Mesendoderm (in vitro differentiated cells): ENCODE results near the gene LRBA.
"Not testable (repeated sequence)": the region's sequence is repeated elsewhere in the genome, so short reads cannot be mapped to it uniquely, and the experiment has no call there.

Source experiments
- DNase-seq: peaks from one replicate; pipeline ENCODE4 v3.0.0; 2013
- H2AK5ac ChIP-seq: 2 replicates; pipeline ENCODE4 v1.6.1; 2013; ENCODE audit warnings: low read length, inconsistent platforms
- H2BK120ac ChIP-seq: 2 replicates; pipeline ENCODE4 v1.6.1; 2013; ENCODE audit warnings: low read depth, mild to moderate bottlenecking, low read length, moderate library complexity, mixed read lengths
- H2BK15ac ChIP-seq: replicated peaks from 2 replicates; pipeline ENCODE4 v1.6.1; 2013; ENCODE audit warnings: low read depth, mild to moderate bottlenecking, moderate library complexity
- H2BK5ac ChIP-seq: 2 replicates; pipeline ENCODE4 v1.6.1; 2013; ENCODE audit warnings: low read length, inconsistent platforms
- H3K18ac ChIP-seq: 2 replicates; pipeline ENCODE4 v1.6.1; 2013; ENCODE audit warnings: mild to moderate bottlenecking, low read length, mixed read lengths
- H3K23ac ChIP-seq: one replicate; pipeline ENCODE4 v1.6.1; 2013; ENCODE audit warnings: low read length
- H3K27ac ChIP-seq: 2 replicates; pipeline ENCODE4 v1.5.1; 2013; ENCODE audit warnings: low read depth, mild to moderate bottlenecking, inconsistent platforms, low read length, moderate library complexity
- H3K27me3 ChIP-seq: 2 replicates; pipeline ENCODE4 v1.6.1; 2013; ENCODE audit warnings: low read length, control low read depth, mild to moderate bottlenecking, inconsistent platforms; ENCODE audit not compliant: insufficient read depth, poor library complexity
- H3K36me3 ChIP-seq: 2 replicates; pipeline ENCODE4 v1.6.1; 2013; ENCODE audit warnings: low read length, inconsistent platforms; ENCODE audit not compliant: control insufficient read depth, insufficient read depth
- H3K4ac ChIP-seq: one replicate; pipeline ENCODE4 v1.6.1; 2013; ENCODE audit warnings: low read depth, mild to moderate bottlenecking, low read length, moderate library complexity
- H3K4me1 ChIP-seq: 2 replicates; pipeline ENCODE4 v1.6.1; 2013; ENCODE audit warnings: low read depth, low read length, inconsistent platforms; ENCODE audit not compliant: control insufficient read depth
- H3K4me2 ChIP-seq: 2 replicates; pipeline ENCODE4 v1.6.1; 2013; ENCODE audit warnings: low read length
- H3K4me3 ChIP-seq: 2 replicates; pipeline ENCODE4 v1.5.1; 2013; ENCODE audit warnings: mild to moderate bottlenecking, low read length
- H3K56ac ChIP-seq: one replicate; pipeline ENCODE4 v1.6.1; 2013; ENCODE audit warnings: low read length
- H3K79me1 ChIP-seq: 2 replicates; pipeline ENCODE4 v1.6.1; 2013; ENCODE audit warnings: low read length, inconsistent platforms
- H3K79me2 ChIP-seq: 2 replicates; pipeline ENCODE4 v1.6.1; 2013; ENCODE audit warnings: mild to moderate bottlenecking, low read length; ENCODE audit not compliant: control insufficient read depth, insufficient read depth
- H3K9ac ChIP-seq: 2 replicates; pipeline ENCODE4 v1.6.1; 2013; ENCODE audit warnings: low read length, inconsistent platforms
- H4K5ac ChIP-seq: one replicate; pipeline ENCODE4 v1.6.1; 2013; ENCODE audit warnings: low read length
- H4K8ac ChIP-seq: one replicate; pipeline ENCODE4 v1.6.1; 2013; ENCODE audit warnings: low read depth, mild to moderate bottlenecking, control low read depth, low read length, moderate library complexity
- WGBS: extraction: QIAGEN DNeasy Blood & Tissue Kit; methylation state at CpG from one replicate; pipeline ENCODE4 v1.1.7; 2013; ENCODE audit warnings: low lambda C conversion rate, missing lambda C conversion rate; ENCODE audit not compliant: insufficient coverage; ENCODE audit errors: extremely low coverage; 5-methylcytosine and 5-hydroxymethylcytosine counted together

Gene LRBA

GRCh38 chr4:151029537-151029936 lies 14.5 kb upstream of the LRBA start:
- DNase-seq, result no peak
- no peak overlapping the region for H3K27ac ChIP-seq
- H3K4me2 ChIP-seq, result no peak overlapping the region
- no peak overlapping the region for H4K8ac ChIP-seq
- H4K5ac ChIP-seq, result no peak overlapping the region
- H3K4ac ChIP-seq, result no peak overlapping the region
- no peak overlapping the region for H2AK5ac ChIP-seq
- no peak overlapping the region for H2BK15ac ChIP-seq
- H2BK120ac ChIP-seq, result no peak overlapping the region
- H3K27me3 ChIP-seq, result no peaks in the 10 kb centered on the region
- H3K4me1 ChIP-seq, result peaks cover 2% of the 10 kb centered on the region
- no peaks in the 10 kb centered on the region for H3K36me3 ChIP-seq
- H2BK5ac ChIP-seq, result no peak overlapping the region
- no peak overlapping the region for H3K9ac ChIP-seq
- no peak overlapping the region for H3K18ac ChIP-seq
- no peak overlapping the region for H3K4me3 ChIP-seq
- H3K56ac ChIP-seq, result no peak overlapping the region
- no peaks in the 10 kb centered on the region for H3K79me2 ChIP-seq
- no peak overlapping the region for H3K23ac ChIP-seq
- H3K79me1 ChIP-seq, result no peaks in the 10 kb centered on the region
- WGBS, result no CpG with 5 or more reads among the region's 10 CpGs

GRCh38 chr4:151029006-151029405 lies 13.9 kb upstream of the LRBA start:
- not testable (repeated sequence) for H3K4me3 ChIP-seq, H3K18ac ChIP-seq, H2BK120ac ChIP-seq, H3K27ac ChIP-seq, H3K4me2 ChIP-seq, H2BK15ac ChIP-seq, H3K27me3 ChIP-seq, H3K36me3 ChIP-seq, H4K5ac ChIP-seq, H3K9ac ChIP-seq, H2BK5ac ChIP-seq, H3K79me2 ChIP-seq, H3K4me1 ChIP-seq, H2AK5ac ChIP-seq, DNase-seq, H3K56ac ChIP-seq, H3K79me1 ChIP-seq, H3K4ac ChIP-seq, H3K23ac ChIP-seq, H4K8ac ChIP-seq
- WGBS, result no CpG with 5 or more reads among the region's 10 CpGs

- Histone ChIP-seq H3K36me3 (no peaks in the 10 kb centered on the region), H3K9ac (no peak overlapping the region), H2BK15ac (no peak overlapping the region), H2BK120ac (no peak overlapping the region), H3K56ac (no peak overlapping the region), H3K4me3 (no peak overlapping the region), H3K27me3 (no peaks in the 10 kb centered on the region), H2BK5ac (no peak overlapping the region), H3K79me1 (no peaks in the 10 kb centered on the region), H3K79me2 (no peaks in the 10 kb centered on the region), H3K4me1 (no peaks in the 10 kb centered on the region), H3K4me2 (no peak overlapping the region), H3K4ac (no peak overlapping the region), H2AK5ac (no peak overlapping the region), H3K27ac (no peak overlapping the region), H3K18ac (no peak overlapping the region), H4K5ac (no peak overlapping the region), H3K23ac (no peak overlapping the region), H4K8ac (no peak overlapping the region)
- no peak for DNase-seq
- WGBS, result no CpG with 5 or more reads among the region's 3 CpGs
Observed at GRCh38 chr4:151025759-151026158, 10.7 kb upstream of the LRBA start.

- Histone ChIP-seq H4K5ac (no peak overlapping the region), H3K9ac (no peak overlapping the region), H3K18ac (no peak overlapping the region), H3K27ac (no peak overlapping the region), H2AK5ac (no peak overlapping the region), H2BK5ac (no peak overlapping the region), H2BK15ac (no peak overlapping the region), H3K79me2 (no peaks in the 10 kb centered on the region), H3K4me3 (no peak overlapping the region), H2BK120ac (no peak overlapping the region), H3K27me3 (no peaks in the 10 kb centered on the region), H3K56ac (no peak overlapping the region), H4K8ac (no peak overlapping the region), H3K4ac (no peak overlapping the region), H3K23ac (no peak overlapping the region), H3K36me3 (no peaks in the 10 kb centered on the region), H3K4me1 (no peaks in the 10 kb centered on the region), H3K4me2 (no peak overlapping the region), H3K79me1 (no peaks in the 10 kb centered on the region)
- WGBS, result no CpG with 5 or more reads among the region's 2 CpGs
- DNase-seq, result no peak
Observed at GRCh38 chr4:151022586-151022985, 7.5 kb upstream of the LRBA start.

- H3K27ac ChIP-seq, result no peak overlapping the region
- no peak overlapping the region for H3K56ac ChIP-seq
- H3K36me3 ChIP-seq, result no peaks in the 10 kb centered on the region
- no peak overlapping the region for H3K9ac ChIP-seq
- H3K27me3 ChIP-seq, result no peaks in the 10 kb centered on the region
- no CpG with 5 or more reads among the region's 1 CpG for WGBS
- H3K4me1 ChIP-seq, result no peaks in the 10 kb centered on the region
- no peak overlapping the region for H3K4ac ChIP-seq
- no peaks in the 10 kb centered on the region for H3K79me1 ChIP-seq
- no peak overlapping the region for H2BK15ac ChIP-seq
- no peak overlapping the region for H4K8ac ChIP-seq
- H2BK5ac ChIP-seq, result no peak overlapping the region
- no peak overlapping the region for H2AK5ac ChIP-seq
- no peak overlapping the region for H3K4me3 ChIP-seq
- no peak overlapping the region for H4K5ac ChIP-seq
- H3K23ac ChIP-seq, result no peak overlapping the region
- no peak for DNase-seq
- no peak overlapping the region for H3K4me2 ChIP-seq
- no peak overlapping the region for H3K18ac ChIP-seq
- no peak overlapping the region for H2BK120ac ChIP-seq
- H3K79me2 ChIP-seq, result no peaks in the 10 kb centered on the region
Observed at GRCh38 chr4:151021637-151022334, 6.7 kb upstream of the LRBA start.
